SK-N-SH treated with all-trans-retinoic acid at 6 μM for 48 hours (cell line): ENCODE data around the gene C13orf46.

Source experiments
- ATAC-seq: fragments of 200-7000 bp; cut with Tn5 transposase; 3 replicates; pipeline ENCODE4 v1.9.1; 2020; ENCODE audit warnings: mild to moderate bottlenecking, moderate library complexity
- ARNTL ChIP-seq: fragments of 450-650 bp; formaldehyde crosslinking; IDR thresholded peaks from 2 replicates; pipeline ENCODE4 v1.5.0; 2020; ENCODE audit warnings: low read depth, mild to moderate bottlenecking, moderate library complexity, borderline replicate concordance
- BACH2 ChIP-seq: fragments of 250-450 bp; sonication (Bioruptor Pico); IDR thresholded peaks from 2 replicates; pipeline ENCODE4 v1.9.0; 2021; ENCODE audit warnings: mild to moderate bottlenecking, borderline replicate concordance
- CREB5 ChIP-seq: fragments of 250-450 bp; sonication (Bioruptor Pico); IDR thresholded peaks from 2 replicates; pipeline ENCODE4 v1.5.1; 2020; ENCODE audit warnings: low read depth, mild to moderate bottlenecking, moderate library complexity
- CSDC2 ChIP-seq: fragments of 250-450 bp; sonication (Bioruptor Pico); IDR thresholded peaks from 2 replicates; pipeline ENCODE4 v1.5.0; 2020; ENCODE audit warnings: mild to moderate bottlenecking, moderate library complexity
- GLIS3 ChIP-seq: fragments of 250-450 bp; sonication (Bioruptor Pico); IDR thresholded peaks from 2 replicates; pipeline ENCODE4 v1.5.0; 2020; ENCODE audit warnings: mild to moderate bottlenecking, moderate library complexity
- ISL1 ChIP-seq: fragments of 250-450 bp; sonication (Bioruptor Pico); IDR thresholded peaks from 2 replicates; pipeline ENCODE4 v2.1.2; 2022; ENCODE audit warnings: mild to moderate bottlenecking, moderate library complexity
- OSR1 ChIP-seq: fragments of 250-450 bp; sonication (Bioruptor Pico); IDR thresholded peaks from 2 replicates; pipeline ENCODE4 v1.8.0; 2022; ENCODE audit warnings: moderate library complexity, mild to moderate bottlenecking, inconsistent platforms
- PATZ1 ChIP-seq: fragments of 250-450 bp; sonication (Bioruptor Pico); IDR thresholded peaks from 2 replicates; pipeline ENCODE4 v1.8.0; 2020; ENCODE audit warnings: mild to moderate bottlenecking, moderate library complexity, borderline replicate concordance
- PPARA ChIP-seq: fragments of 250-450 bp; sonication (Bioruptor Pico); IDR thresholded peaks from 2 replicates; pipeline ENCODE4 v1.5.0; 2020; ENCODE audit warnings: mild to moderate bottlenecking, borderline replicate concordance
- RARB ChIP-seq: fragments of 250-450 bp; sonication (Bioruptor Pico); IDR thresholded peaks from 2 replicates; pipeline ENCODE4 v1.8.0; 2021; ENCODE audit warnings: mild to moderate bottlenecking, moderate library complexity
- SNAI2 ChIP-seq: fragments of 250-450 bp; sonication (Bioruptor Pico); IDR thresholded peaks from 2 replicates; pipeline ENCODE4 v1.5.0; 2020; ENCODE audit warnings: mild to moderate bottlenecking, moderate library complexity
- TCF4 ChIP-seq: fragments of 250-450 bp; sonication (Bioruptor Pico); IDR thresholded peaks from 2 replicates; pipeline ENCODE4 v1.8.0; 2021; ENCODE audit warnings: mild to moderate bottlenecking, moderate library complexity, borderline replicate concordance
- TOX ChIP-seq: fragments of 250-450 bp; sonication (Bioruptor Pico); IDR thresholded peaks from 2 replicates; pipeline ENCODE4 v1.8.0; 2021; ENCODE audit warnings: mild to moderate bottlenecking, moderate library complexity, borderline replicate concordance
- TSHZ2 ChIP-seq: fragments of 250-450 bp; sonication (Bioruptor Pico); IDR thresholded peaks from 2 replicates; pipeline ENCODE4 v1.5.0; 2020; ENCODE audit warnings: mild to moderate bottlenecking, moderate library complexity
- ZC3H10 ChIP-seq: fragments of 250-450 bp; sonication (Bioruptor Pico); IDR thresholded peaks from 2 replicates; pipeline ENCODE4 v1.5.1; 2021; ENCODE audit warnings: mild to moderate bottlenecking, moderate library complexity
- ZFP3 ChIP-seq: fragments of 250-450 bp; sonication (Bioruptor Pico); IDR thresholded peaks from 2 replicates; pipeline ENCODE4 v1.5.0; 2020; ENCODE audit warnings: mild to moderate bottlenecking, moderate library complexity
- ZFP30 ChIP-seq: fragments of 450-650 bp; formaldehyde crosslinking; IDR thresholded peaks from 2 replicates; pipeline ENCODE4 v1.5.0; 2022; ENCODE audit warnings: mild to moderate bottlenecking, moderate library complexity
- ZNF565 ChIP-seq: fragments of 450-650 bp; formaldehyde crosslinking; conservative IDR thresholded peaks from 2 replicates; pipeline ENCODE4 v1.5.0; 2020; ENCODE audit warnings: low read depth, mild to moderate bottlenecking, moderate library complexity
- ZNF8 ChIP-seq: fragments of 450-650 bp; formaldehyde crosslinking; IDR thresholded peaks from 2 replicates; pipeline ENCODE4 v1.5.0; 2020; ENCODE audit warnings: mild to moderate bottlenecking, moderate library complexity
- TF ChIP-seq, protein P1 (sequence below): fragments of 250-450 bp; sonication (Bioruptor Pico); IDR thresholded peaks from 2 replicates; pipeline ENCODE4 v1.5.1; 2021; ENCODE audit warnings: mild to moderate bottlenecking, moderate library complexity
- TF ChIP-seq, protein P2 (sequence below): fragments of 250-450 bp; sonication (Bioruptor Pico); IDR thresholded peaks from 2 replicates; pipeline ENCODE4 v1.8.0; 2021; ENCODE audit warnings: low read depth, mild to moderate bottlenecking, moderate library complexity, borderline replicate concordance

C13orf46 gene

GRCh38 chr13:113946409-113947181, 27.3 kb downstream of the C13orf46 start:
- no peak for ATAC-seq
- TF ChIP-seq ZFP30 (CRISPR knock-in tag) (no peak), BACH2 (no peak)

DNA sequence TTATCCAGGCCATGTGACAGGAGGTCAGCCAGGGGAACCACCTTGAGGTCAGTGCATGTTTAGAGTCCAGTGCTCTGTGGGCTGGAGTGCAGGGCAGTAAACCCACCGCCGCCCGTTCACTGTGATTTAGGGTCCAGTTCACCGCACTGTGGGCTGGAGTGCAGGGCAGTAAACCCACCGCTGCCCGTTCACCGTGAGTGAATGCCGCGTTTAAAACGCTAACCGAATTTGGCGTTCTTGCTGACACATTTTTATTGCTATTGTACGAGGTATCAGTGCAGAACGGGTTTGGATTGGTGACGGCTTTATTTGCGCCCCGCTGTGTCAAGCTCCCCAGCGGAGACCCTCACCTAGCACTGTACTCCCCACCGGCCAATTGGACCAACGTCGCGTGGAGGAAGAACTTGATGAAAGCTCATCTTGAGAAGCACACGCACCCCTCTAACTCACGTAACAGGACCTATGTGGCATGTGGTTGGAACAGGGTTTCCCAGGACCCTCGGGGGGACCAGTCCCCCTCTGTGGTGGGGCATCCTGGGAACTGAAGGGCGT, 27.9 kb downstream of the C13orf46 start:
- no peak for ATAC-seq
- no peak for TF ChIP-seq ISL1 (CRISPR knock-in tag)
- TF ChIP-seq, protein P1, sequence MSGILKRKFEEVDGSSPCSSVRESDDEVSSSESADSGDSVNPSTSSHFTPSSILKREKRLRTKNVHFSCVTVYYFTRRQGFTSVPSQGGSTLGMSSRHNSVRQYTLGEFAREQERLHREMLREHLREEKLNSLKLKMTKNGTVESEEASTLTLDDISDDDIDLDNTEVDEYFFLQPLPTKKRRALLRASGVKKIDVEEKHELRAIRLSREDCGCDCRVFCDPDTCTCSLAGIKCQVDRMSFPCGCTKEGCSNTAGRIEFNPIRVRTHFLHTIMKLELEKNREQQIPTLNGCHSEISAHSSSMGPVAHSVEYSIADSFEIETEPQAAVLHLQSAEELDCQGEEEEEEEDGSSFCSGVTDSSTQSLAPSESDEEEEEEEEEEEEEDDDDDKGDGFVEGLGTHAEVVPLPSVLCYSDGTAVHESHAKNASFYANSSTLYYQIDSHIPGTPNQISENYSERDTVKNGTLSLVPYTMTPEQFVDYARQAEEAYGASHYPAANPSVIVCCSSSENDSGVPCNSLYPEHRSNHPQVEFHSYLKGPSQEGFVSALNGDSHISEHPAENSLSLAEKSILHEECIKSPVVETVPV (CRISPR knock-in tag): no peak
- no peak for TF ChIP-seq PPARA (CRISPR knock-in tag)
- no peak for TF ChIP-seq TOX
- TF ChIP-seq SNAI2 (CRISPR knock-in tag): no peak

DNA sequence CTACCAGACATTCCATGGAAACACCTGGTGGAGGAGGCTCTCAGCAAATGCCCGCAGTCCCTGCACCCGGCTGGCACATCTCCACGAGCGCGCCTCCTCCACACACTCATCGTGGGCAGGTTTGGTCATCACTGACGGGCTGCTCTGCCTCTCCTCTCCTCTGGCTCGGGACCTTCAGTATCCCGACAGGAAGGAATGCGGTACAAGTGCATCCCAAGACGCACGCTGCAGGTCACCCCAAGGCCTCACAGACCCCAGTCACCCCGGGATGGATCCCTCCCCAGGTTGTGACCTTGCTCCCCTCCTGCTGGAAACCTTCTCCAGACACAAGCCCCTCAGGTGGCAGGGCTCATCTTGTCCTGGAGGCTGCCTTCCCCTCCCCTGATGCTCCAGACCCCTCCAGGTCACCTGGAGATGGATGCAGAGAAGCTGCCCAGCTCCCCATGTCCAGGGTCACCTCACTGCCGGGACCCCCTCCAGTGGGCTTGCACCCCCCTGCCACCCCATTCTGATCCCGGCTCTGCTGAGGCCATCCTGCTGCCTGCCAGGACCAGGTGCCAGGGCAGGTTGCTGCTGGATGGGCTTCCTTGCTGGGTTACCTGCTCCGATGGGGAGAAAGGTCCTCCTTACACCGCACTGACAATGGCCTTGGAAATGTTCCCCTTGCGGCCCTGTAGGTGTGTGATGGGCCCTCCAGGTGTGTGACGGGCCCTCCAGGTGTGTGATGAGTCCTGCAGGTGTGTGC, 29.9 kb downstream of the C13orf46 start:
- ATAC-seq: no peak
- TF ChIP-seq RARB (CRISPR knock-in tag): no peak
- no peak for TF ChIP-seq ZNF565 (CRISPR knock-in tag)
- no peak for TF ChIP-seq PPARA (CRISPR knock-in tag)
- no peak for TF ChIP-seq CSDC2 (CRISPR knock-in tag)
- no peak for TF ChIP-seq BACH2
- TF ChIP-seq, protein P1 (CRISPR knock-in tag): no peak
- no peak for TF ChIP-seq SNAI2 (CRISPR knock-in tag)
- TF ChIP-seq ARNTL (CRISPR knock-in tag): no peak
- no peak for TF ChIP-seq PATZ1 (CRISPR knock-in tag)
- no peak for TF ChIP-seq GLIS3 (CRISPR knock-in tag)
- no peak for TF ChIP-seq ZFP30 (CRISPR knock-in tag)
- no peak for TF ChIP-seq OSR1 (CRISPR knock-in tag)
- no peak for TF ChIP-seq TCF4 (CRISPR knock-in tag)
- TF ChIP-seq ZC3H10 (CRISPR knock-in tag): no peak
- TF ChIP-seq, protein P2, sequence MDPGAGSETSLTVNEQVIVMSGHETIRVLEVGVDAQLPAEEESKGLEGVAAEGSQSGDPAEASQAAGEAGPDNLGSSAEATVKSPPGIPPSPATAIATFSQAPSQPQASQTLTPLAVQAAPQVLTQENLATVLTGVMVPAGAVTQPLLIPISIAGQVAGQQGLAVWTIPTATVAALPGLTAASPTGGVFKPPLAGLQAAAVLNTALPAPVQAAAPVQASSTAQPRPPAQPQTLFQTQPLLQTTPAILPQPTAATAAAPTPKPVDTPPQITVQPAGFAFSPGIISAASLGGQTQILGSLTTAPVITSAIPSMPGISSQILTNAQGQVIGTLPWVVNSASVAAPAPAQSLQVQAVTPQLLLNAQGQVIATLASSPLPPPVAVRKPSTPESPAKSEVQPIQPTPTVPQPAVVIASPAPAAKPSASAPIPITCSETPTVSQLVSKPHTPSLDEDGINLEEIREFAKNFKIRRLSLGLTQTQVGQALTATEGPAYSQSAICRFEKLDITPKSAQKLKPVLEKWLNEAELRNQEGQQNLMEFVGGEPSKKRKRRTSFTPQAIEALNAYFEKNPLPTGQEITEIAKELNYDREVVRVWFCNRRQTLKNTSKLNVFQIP (CRISPR knock-in tag): no peak
- TF ChIP-seq ZFP3: no peak
- no peak for TF ChIP-seq TSHZ2
- no peak for TF ChIP-seq TOX
- TF ChIP-seq CREB5 (CRISPR knock-in tag): no peak
- no peak for TF ChIP-seq ZNF8 (CRISPR knock-in tag)
